CD1c-positive myeloid dendritic cell (primary cell): ENCODE results near the gene RALGPS1.

Experiments
- DNase-seq: peaks from one replicate; pipeline ENCODE4 v3.0.0-alpha.2; 2016; ENCODE audit errors: extremely low spot score

The RALGPS1 gene

GRCh38 chr9:127121628-127122175 is 207.1 kb downstream of the RALGPS1 start:
- DNase-seq, result no peak

DNA sequence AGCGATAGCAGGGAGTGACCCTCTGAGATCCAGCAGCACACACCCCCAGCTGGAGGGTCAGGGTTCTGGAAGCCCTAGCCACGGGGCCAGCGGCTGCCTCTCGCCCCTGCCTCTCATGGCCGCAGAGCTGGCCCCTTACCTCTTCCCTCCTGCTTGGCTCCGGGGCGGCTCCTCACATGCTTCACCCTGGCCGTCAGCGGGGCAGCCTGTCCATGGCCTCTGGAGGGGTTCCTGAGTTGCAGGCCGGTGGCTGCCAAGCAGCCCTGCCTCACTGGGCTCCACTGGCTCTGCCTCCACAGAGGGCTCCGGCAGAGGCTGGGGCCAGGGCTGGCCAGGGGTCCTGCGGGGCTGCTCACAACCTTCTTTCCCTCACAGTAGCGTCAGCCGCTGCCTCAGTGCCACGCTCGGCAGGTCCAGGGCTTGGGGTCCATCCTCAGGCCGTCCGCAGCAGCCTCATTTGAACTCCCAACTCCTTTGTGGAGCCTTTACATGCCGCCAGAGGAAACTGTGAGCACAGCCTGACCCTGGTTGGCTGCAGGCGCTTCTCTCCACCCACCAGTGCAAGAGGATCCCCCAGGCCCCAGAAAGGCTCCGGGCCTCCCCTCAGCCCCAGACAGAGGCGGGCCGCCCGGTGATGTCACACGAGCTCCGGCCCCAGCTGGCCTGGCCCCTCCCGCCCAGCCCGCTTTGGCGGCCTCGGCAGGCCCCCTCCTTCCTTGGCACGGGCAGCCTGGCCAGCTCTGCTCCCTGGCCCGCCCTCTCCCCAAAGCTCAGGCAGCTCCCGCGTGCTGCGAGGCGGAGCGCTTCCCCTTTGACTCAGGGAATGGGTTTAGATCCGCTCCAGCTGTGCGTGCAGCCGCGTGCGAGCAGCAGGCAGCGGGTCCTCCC is 207.8 kb downstream of the RALGPS1 start, which contains the start of gene ANGPTL2:
ANGPTL2 (minus strand) TSS at position 460 of the 888 bp plus-strand sequence. CDS start 13,904 bp downstream, outside the sequence.
- DNase-seq, result peak; percentile 77

GRCh38 chr9:127123064-127123890 is 208.7 kb downstream of the RALGPS1 start:
- DNase-seq, result no peak

DNA sequence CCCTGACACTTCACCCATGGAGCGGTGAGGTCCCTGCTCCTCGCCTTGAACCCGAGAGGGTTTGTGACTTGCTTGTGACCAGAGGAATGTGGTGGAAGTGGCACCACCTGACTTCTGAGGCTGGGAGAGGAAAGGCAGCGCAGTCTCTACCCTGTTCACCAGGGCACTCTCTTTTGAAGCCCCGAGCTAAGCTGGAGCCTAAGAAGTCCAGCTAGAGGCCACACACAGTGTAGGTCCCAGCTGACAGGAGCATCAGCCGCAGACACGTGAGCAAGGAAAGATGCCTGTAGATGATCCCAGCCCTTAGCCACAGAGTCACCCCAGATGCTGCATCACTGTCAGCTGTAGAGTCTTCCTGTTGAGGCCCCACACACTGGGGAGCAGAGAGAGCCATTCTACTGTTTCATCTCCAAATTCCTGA is 209.5 kb downstream of the RALGPS1 start:
- no peak for DNase-seq

DNA sequence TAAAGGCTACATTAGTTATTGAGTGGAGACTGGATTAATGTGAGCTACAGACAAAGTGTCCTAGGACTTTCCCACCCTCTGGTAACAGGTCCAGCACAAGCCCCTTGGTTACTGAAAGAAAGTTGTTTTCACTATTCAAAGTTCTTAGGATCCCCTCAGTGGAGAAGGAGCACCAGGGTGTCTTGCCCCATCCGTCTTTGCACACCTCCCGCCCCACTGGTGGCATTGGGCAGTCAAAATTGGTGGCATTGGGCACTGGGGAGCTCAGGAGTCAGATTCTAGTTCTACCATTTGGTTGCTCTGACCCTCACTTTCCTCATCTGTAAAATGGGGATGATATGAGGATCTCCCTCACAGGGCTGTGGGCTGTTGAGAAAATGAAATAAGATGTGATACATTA is 210.2 kb downstream of the RALGPS1 start:
- DNase-seq, result no peak

DNA sequence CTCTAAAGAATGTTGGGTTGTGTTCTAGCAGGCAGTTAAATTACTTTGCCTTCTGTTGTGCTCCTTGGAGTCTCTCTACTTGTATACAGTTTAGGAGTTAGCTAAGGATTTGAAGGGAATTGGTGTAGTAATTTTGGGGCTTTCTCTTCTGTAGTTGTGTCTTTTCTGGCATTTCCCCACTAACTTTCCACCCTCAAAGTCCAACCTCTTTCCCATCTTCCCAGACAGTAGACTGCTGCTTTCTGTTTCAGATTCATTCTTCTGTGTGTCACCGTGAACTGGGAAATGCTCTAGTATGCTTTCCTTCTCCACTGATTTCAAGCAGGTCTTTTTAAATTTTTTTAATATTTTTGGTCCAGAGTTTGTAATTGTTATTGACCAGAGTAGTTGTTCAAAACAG is 212.4 kb downstream of the RALGPS1 start:
- DNase-seq, result no peak

DNA sequence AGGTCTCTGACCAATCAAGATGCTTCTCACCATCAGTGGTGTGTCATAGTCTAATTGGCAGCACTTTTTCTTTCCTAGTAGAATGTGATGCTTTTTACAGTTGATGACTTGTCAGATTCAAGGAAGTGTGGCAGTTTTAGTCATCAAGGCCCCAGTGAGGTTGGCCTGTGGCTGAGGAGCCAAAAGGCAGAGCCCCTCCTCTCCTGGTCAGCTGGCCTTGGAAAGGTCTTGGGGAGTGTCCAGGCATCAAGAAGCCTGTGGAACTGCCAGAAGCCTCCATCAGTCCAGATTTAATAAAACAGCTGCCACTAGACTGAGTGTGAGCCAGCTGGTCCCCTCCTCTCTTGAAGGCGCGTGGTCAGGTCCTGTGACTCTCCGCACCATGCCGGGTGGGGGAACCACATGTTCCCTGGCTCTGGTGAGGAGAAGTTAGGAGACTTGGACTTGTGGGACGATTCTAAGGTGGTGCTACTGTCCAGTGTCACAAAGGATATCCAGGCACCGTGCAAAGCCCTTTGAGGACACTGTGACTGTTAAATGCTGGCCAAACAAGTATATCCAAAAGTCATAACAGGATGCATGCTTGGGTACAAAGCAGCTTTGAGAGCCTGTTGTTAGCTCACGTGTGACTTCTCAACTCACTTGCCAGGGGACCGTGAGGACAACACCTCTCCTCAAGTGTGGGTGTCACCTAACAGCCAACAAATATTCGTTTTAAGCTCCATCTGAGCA is 213.9 kb downstream of the RALGPS1 start:
- peak; percentile 4 for DNase-seq

- no peak for DNase-seq
Measured at GRCh38 chr9:127129073-127129717, 214.6 kb downstream of the RALGPS1 start.

DNA sequence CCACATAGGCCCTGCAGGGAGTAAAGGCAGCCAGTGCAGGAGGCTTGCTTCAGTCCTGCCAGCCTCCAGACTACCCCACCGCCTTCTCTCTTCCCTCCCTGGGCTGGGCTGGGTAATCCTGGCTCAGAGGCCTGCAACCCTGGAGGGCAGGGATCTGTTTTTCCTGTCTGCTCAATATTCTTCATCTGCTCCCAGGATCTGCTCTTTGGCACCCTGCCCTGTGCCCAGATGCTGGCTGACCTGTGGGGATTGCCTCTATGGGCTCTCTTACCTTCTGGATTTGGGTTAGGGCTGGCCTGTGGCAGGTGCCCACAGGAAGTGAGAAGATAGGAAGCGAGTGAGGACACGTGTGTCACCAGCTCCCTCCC is 215.1 kb downstream of the RALGPS1 start:
- DNase-seq, result no peak

DNA sequence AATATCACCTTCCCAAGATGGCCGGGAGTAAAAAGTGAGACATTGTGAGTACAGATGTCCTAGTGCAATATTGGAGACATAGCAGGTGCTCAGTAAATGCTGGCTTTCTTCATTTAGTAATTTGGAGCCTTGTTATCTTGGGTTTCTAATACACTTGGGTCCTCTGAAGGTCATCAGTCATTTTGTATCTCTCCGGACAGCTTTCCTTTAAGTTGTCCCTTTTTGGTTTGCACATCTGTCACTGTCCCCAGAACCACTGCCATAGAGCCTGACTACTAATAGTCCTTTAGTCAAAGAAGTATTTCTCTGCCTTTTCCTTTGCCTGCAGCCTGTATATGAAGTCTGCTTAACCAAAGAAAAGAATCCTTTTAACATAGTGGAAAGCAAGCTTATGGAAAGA is 215.7 kb downstream of the RALGPS1 start:
- no peak for DNase-seq

GRCh38 chr9:127130661-127131538 is 216.3 kb downstream of the RALGPS1 start:
- peak; percentile 38 for DNase-seq

DNA sequence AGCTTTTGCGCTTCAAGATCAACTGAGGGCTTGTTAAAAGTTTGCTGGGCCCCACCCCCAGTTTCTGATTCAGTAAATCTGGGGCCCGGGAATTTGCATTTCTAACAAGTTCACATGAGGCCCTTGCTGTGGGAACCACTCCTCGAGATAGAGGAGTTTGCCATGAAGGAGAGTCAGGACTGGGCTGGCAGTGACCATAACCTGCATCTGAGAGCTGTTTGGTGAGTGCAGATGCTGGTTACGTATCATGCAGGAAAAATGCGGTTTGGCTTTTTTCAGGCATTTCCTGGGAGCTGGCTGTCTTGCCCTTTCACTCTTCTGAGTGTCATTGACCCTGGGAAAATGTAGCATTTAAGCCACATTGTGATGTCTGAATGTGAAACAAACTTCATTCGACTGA is 217.3 kb downstream of the RALGPS1 start:
- no peak for DNase-seq

DNA sequence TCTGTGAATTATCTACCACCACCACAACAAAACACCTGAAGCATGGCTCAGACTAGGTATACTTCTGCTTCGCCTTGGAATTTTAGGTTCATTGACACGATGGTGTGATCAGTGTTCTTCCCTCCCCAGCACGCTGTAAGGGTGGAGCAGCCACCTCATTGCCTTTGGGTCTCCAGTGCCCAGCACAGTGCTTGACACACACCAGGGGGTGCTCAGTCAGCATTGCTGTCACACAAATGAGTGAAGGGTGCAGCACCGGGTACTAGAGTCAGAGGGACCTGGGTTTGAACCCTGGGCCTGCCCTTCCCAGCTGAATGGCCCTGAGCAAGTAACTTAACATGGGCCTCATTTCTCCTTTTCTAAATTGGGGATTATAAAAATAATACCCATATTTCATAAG is 217.8 kb downstream of the RALGPS1 start:
- DNase-seq, result no peak

DNA sequence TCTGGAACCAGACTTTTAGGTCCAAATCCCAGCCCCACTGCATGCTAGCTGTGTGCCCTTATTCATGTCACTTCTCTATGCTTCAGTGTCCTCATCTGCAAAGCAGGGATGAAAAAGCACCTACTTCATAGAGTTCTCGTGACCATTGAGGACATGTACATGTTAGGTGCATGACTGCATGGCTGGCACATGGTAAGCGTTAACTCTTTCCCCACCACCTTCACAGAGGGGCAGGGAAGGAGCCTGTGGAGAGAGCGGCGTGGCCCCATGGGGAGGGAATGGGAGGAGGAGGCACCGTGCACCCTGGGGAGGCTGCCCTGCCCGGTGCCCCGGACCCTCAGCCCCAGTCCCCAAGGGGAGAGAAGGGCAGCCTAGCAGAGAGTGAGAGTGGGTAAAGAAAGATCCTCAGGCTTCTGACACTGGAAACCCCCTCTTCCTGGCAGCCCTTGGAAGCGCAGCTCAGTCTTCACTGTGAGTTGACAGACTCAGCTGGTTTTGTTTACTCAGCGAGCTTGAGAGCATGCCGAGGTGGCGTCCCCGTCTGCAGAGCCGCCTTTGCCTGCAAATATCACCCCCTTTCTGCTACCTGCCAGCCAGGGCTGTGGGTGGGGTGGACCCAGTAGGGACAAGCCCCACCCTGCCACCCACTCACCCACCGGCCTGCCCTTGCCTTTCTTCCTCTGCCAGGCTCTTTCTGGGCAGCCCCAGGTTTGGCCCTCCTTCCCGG is 218.5 kb downstream of the RALGPS1 start:
- no peak for DNase-seq

- DNase-seq, result no peak
Measured at GRCh38 chr9:127133739-127134167, 219.2 kb downstream of the RALGPS1 start.

- DNase-seq, result no peak
Measured at GRCh38 chr9:127135056-127135745, 220.6 kb downstream of the RALGPS1 start.

GRCh38 chr9:127136081-127136879 is 221.7 kb downstream of the RALGPS1 start:
- DNase-seq, result no peak
